RWPE2 (cell line): Measurements from ENCODE around the gene KATNB1.

Experiments used
- ATAC-seq: fragments of 200-7000 bp; cut with Tn5 transposase; 3 replicates; pipeline ENCODE4 v1.9.1; 2021; ENCODE audit warnings: low read depth
- DNase-seq: peaks from one replicate; pipeline ENCODE4 v3.0.0-alpha.2; 2020; ENCODE audit warnings: low spot score
- H3K27ac ChIP-seq: fragments of 450-650 bp; 2 replicates; pipeline ENCODE4 v1.5.1; 2017; ENCODE audit warnings: mild to moderate bottlenecking; ENCODE audit not compliant: poor library complexity, severe bottlenecking
- H3K27me3 ChIP-seq: fragments of 250-450 bp; sonication (Bioruptor Pico); 2 replicates; pipeline ENCODE4 v1.5.1; 2021; ENCODE audit warnings: mild to moderate bottlenecking, moderate library complexity; ENCODE audit not compliant: insufficient read depth, poor library complexity, severe bottlenecking
- H3K36me3 ChIP-seq: fragments of 250-450 bp; sonication (Bioruptor Pico); 2 replicates; pipeline ENCODE4 v1.5.1; 2020; ENCODE audit warnings: low read depth, mild to moderate bottlenecking, moderate library complexity
- H3K4me1 ChIP-seq: fragments of 250-450 bp; sonication (Bioruptor Pico); 2 replicates; pipeline ENCODE4 v1.5.1; 2021; ENCODE audit warnings: mild to moderate bottlenecking, moderate library complexity; ENCODE audit not compliant: insufficient read depth, poor library complexity, severe bottlenecking
- H3K4me3 ChIP-seq: fragments of 250-450 bp; sonication (Bioruptor Pico); 2 replicates; pipeline ENCODE4 v1.5.1; 2021; ENCODE audit warnings: mild to moderate bottlenecking, moderate library complexity; ENCODE audit not compliant: severe bottlenecking
- H3K9me3 ChIP-seq: fragments of 250-450 bp; sonication (Bioruptor Pico); 2 replicates; pipeline ENCODE4 v1.5.1; 2021; ENCODE audit warnings: mild to moderate bottlenecking, moderate library complexity; ENCODE audit not compliant: severe bottlenecking
- TF ChIP-seq, protein P1 (sequence below): fragments of 450-650 bp; IDR thresholded peaks from one replicate; pipeline ENCODE4 v1.5.1; 2017; ENCODE audit warnings: mild to moderate bottlenecking, moderate library complexity; ENCODE audit not compliant: poor library complexity, severe bottlenecking

The KATNB1 gene

DNA sequence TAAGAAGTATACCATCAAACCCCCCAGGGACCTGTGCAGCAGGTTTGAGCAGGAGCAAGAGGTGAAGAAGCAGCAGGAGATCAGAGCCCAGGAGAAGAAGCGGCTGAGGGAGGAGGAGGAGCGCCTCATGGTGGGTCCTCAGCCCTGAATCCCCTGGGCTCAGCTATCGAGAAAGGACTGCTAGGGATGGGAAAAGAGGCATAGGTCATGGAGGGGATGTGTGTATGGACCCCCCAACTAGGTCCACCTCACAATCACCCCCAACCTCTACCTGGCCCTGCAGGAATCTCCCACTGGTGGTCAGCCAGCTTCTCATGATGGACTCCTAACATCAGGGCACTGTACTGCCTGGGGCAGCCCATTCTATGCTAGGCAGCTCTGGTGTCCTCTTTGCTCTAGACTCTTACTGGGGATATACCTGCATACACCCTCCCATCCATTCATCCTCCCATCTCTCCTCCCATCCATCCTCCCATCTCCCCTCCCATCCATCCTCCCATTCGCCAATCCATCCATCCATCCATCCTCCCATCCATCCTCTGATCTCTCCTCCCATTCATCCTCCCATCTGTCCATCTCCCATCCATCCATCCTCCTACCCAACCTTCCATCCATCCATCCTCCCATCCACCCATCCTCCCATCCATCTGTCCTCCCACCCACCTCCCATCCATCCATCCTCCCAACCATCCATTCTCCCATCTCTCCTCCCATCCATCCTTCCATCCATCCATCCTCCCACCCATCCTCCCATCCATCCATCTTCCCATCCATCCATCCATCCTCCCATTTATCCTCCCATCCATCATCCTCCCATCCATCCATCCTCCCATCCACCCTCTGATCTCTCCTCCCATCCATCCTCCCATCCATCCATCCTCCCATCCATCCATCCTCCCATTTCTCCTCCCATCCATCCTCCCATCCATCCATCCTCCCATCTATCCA, 30.4 kb upstream of the KATNB1 start:
- Histone ChIP-seq H3K4me1 (no peaks in the 10 kb centered on the region), H3K4me3 (no peak overlapping the region), H3K27me3 (peaks cover under 1% of the 10 kb centered on the region), H3K36me3 (no peaks in the 10 kb centered on the region), H3K9me3 (no peaks in the 10 kb centered on the region), H3K27ac (no peak overlapping the region)
- TF ChIP-seq, protein P1, sequence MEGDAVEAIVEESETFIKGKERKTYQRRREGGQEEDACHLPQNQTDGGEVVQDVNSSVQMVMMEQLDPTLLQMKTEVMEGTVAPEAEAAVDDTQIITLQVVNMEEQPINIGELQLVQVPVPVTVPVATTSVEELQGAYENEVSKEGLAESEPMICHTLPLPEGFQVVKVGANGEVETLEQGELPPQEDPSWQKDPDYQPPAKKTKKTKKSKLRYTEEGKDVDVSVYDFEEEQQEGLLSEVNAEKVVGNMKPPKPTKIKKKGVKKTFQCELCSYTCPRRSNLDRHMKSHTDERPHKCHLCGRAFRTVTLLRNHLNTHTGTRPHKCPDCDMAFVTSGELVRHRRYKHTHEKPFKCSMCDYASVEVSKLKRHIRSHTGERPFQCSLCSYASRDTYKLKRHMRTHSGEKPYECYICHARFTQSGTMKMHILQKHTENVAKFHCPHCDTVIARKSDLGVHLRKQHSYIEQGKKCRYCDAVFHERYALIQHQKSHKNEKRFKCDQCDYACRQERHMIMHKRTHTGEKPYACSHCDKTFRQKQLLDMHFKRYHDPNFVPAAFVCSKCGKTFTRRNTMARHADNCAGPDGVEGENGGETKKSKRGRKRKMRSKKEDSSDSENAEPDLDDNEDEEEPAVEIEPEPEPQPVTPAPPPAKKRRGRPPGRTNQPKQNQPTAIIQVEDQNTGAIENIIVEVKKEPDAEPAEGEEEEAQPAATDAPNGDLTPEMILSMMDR, result no peak
- ATAC-seq (no peak), DNase-seq (no peak)

DNA sequence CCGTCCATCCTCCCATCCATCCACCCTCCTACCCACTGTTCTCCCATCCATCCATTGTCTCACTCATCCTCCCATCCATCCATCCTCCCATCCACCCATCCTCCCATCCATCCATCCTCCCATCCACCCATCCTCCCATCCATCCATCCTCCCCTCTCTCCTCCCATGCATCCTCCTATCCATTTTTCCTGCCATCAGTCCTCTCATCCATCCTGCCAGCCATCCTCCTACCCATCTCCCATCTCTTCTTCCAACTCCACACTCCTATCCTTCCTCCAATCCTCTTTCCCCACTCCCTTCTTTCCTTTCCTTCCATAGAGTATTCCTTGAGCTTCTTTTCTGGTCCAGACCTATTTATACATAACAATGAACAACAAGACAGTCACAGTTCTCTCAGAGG, 28.9 kb upstream of the KATNB1 start:
- Histone ChIP-seq H3K27ac (no peak overlapping the region), H3K4me3 (no peak overlapping the region), H3K36me3 (no peaks in the 10 kb centered on the region), H3K4me1 (no peaks in the 10 kb centered on the region), H3K27me3 (peaks cover 5% of the 10 kb centered on the region), H3K9me3 (no peaks in the 10 kb centered on the region)
- DNase-seq (no peak), ATAC-seq (no peak)
- TF ChIP-seq, protein P1, result no peak

- no peak for ATAC-seq
- Histone ChIP-seq H3K36me3 (no peaks in the 10 kb centered on the region), H3K4me3 (no peak overlapping the region), H3K27me3 (peaks cover 5% of the 10 kb centered on the region), H3K9me3 (no peaks in the 10 kb centered on the region), H3K27ac (no peak overlapping the region), H3K4me1 (no peaks in the 10 kb centered on the region)
- TF ChIP-seq, protein P1, result no peak
- DNase-seq, result no peak
These were observed 28.2 kb upstream of the KATNB1 start for GRCh38 chr16:57707331-57707730.

DNA sequence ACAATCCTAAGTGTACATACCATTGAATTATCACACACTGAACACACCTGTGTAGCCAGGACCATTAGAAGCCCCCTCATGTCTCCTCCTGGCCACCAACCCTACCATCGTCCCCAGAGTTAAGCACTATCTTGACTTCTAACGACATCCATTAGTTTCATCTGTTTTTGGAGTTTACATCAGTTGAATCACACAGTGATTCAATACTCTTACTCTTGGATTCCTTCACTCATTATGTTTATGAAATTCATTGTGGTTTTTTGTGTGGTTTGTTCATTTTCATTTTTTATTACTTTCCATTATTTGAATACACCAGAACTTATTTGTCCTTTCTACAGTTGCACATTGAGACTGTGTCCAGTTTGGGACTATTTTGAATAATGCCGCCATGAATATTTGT, 27.4 kb upstream of the KATNB1 start:
- no peak overlapping the region for H3K27ac ChIP-seq
- no peak overlapping the region for H3K4me3 ChIP-seq
- ATAC-seq (no peak), DNase-seq (no peak)
- H3K9me3 ChIP-seq, result no peaks in the 10 kb centered on the region
- peaks cover 5% of the 10 kb centered on the region for H3K27me3 ChIP-seq
- TF ChIP-seq, protein P1, result no peak
- no peaks in the 10 kb centered on the region for H3K36me3 ChIP-seq
- no peaks in the 10 kb centered on the region for H3K4me1 ChIP-seq

- Histone ChIP-seq H3K4me3 (no peak overlapping the region), H3K9me3 (no peaks in the 10 kb centered on the region), H3K27ac (no peak overlapping the region), H3K4me1 (no peaks in the 10 kb centered on the region), H3K27me3 (peaks cover 5% of the 10 kb centered on the region), H3K36me3 (no peaks in the 10 kb centered on the region)
- no peak for ATAC-seq
- TF ChIP-seq, protein P1, result no peak
- DNase-seq, result no peak
These were observed 25.9 kb upstream of the KATNB1 start for GRCh38 chr16:57709663-57710062.
